Measurements from ENCODE around the gene NXN.
"Not testable (repeated sequence)": the region's sequence is repeated elsewhere in the genome, so short reads cannot be mapped to it uniquely, and the experiment has no call there.

Gene NXN

GRCh38 chr17:824378-824777, 155.2 kb downstream of the NXN start:
- no peak for DNase-seq

DNA sequence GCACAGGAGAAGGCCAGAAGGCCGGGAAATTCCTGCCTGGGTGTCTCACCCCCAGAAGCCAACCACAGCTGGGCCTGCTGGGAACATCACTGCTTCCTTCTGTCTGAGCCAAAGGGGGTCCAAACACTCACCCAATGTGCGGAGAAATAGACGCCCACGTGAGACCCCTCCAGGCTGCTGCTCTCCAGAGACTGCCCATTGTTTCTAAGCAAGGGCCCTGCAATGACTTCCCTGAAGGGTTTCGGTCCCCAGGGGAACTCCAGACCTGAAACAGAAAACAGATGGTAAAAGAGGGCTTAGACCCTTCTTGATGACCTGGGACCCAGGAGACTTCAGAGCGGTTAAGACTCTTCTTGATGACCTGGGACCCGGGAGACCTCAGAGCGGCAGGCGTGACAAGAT, 156.1 kb downstream of the NXN start:
- DNase-seq = no peak

- no peak for DNase-seq
Observed at GRCh38 chr17:819251-819650, 160.3 kb downstream of the NXN start.

GRCh38 chr17:814371-814770, 165.2 kb downstream of the NXN start:
- DNase-seq = no peak

DNA sequence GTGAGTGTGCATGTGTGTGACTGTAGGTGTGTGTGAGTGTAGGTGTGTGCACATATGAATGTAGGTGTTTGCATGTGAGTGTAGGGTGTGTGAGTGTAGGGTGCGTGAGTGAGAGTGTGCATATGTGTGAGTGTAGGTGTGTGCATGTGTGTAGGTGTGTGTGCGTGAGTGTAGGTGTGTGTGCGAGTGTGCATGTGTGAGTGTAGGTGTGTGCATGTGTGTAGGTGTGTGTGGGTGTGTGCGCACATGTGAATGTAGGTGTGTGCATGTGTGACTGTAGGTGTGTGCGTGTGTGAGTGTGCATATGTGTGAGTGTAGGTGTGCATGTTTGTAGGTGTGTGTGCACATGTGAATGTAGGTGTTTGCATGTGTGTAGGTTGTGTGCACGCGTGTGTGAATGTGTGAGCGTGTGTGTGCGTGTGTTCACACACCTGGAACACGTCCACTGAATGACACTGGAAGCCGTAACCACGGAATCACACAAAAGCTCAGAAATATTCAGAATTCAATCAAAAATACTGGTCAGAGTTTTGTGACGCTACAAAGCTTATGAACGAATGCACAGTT, 166.9 kb downstream of the NXN start:
- DNase-seq = no peak

GRCh38 chr17:811051-811784, 168.4 kb downstream of the NXN start:
- DNase-seq = no peak

GRCh38 chr17:807523-808294, 171.9 kb downstream of the NXN start:
- no peak for DNase-seq

- DNase-seq = no peak
Observed at GRCh38 chr17:806781-807522, 172.6 kb downstream of the NXN start.

DNA sequence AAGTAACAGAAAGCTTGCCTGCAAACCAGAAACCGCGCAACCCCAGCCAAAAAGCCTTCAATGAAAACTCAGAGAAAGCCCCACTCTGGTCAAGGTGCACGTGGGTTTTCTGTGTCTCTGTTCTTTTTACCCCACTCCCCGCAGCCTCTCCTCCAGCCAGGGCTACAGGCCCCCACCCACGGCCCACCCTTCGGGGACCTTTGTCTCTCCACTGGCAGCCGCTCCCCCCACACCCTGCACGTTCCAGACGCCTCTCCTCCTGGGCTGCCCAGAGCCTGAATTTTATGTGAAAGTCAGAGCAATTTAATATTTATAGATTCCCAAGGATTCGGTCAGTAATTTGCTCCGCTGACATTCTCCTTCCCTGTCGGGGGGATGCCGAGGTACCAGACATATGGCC, 173.2 kb downstream of the NXN start:
- DNase-seq = no peak

DNA sequence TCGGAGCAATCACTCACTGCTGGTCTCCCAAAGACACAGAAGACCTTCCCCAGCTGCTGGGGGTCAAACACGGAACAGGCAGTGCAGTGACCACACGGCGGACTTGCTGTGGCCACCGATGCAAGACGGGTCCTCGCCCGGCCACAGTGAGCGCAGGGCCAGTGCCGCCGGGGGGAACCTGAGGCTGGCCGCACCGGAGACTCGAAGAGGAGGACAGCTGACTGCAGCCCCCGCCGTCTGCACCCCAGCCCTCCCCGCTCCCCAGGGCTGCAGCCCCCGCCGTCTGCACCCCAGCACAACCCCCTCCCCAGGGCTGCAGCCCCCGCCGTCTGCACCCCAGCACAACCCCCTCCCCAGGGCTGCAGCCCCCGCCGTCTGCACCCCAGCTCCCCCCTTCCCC, 173.7 kb downstream of the NXN start:
- DNase-seq = not testable (repeated sequence)

- DNase-seq = no peak
Observed at GRCh38 chr17:804541-805435, 174.8 kb downstream of the NXN start.

DNA sequence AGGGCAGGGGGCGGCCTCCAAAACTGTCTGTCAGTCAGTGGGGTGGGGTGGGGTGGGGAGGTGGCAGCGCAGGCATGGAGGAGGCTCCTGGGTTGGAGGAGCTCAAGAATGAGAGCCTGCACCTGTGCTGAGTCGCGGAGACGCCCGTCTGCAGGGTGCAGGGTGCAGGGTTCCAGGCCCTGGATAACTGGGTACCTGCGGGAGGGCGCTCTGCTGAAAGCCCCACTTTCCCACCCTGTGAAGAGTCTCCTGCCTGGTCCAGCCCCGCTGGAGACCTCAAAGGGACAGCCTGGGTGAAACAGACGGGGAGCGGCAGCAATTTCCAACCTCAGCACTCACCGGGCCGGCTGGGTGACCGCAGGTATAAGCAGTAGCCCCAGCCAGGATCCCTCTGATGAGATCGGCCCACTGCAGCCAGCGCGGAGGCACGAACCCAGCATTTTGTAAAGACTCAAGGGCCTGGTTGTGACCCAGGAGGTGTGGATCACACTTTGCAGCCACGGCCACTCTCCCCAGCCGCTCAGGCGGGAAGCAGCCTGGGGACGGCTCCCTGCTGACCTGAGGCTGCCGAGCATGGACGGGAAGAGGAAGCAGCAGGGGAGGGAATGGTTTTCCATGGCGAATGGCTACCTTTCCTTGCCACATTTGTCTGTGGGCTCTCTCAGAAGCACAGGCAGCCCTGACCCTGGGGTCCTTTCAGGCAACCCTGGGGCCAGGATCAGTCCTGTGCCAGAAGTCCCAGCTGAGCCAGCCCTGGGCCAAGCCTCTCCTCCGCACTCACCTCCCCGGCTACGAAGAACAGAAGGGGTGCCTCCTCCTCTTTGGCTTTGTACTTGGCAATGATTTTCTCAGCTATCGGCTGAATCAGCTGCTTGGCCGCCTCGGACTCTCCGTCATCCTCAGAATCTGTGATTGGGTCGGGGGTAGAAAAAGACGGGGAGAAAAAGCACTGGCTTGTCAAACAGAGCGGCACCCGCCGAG, 176.4 kb downstream of the NXN start:
- no peak for DNase-seq

GRCh38 chr17:802481-802880, 177.1 kb downstream of the NXN start:
- DNase-seq = no peak

DNA sequence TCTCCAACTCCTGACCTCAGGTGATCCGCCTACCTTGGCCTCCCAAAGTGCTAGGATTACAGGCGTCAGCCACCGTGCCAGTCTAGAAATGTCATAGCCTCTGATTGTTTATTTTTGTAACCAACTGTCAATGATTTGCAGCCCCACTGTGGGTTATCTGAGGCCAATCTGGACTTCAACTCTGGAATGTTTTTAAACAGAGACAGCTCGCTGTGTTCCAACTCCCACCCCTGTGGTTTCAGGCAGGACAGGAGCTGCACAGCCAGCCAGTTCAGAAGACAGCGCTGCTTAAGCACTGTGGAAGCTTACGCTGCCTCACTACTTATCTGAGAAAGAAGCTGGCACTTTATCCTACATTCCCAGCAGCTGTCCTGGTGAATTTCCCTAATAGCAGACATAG, 177.9 kb downstream of the NXN start:
- no peak for DNase-seq

DNA sequence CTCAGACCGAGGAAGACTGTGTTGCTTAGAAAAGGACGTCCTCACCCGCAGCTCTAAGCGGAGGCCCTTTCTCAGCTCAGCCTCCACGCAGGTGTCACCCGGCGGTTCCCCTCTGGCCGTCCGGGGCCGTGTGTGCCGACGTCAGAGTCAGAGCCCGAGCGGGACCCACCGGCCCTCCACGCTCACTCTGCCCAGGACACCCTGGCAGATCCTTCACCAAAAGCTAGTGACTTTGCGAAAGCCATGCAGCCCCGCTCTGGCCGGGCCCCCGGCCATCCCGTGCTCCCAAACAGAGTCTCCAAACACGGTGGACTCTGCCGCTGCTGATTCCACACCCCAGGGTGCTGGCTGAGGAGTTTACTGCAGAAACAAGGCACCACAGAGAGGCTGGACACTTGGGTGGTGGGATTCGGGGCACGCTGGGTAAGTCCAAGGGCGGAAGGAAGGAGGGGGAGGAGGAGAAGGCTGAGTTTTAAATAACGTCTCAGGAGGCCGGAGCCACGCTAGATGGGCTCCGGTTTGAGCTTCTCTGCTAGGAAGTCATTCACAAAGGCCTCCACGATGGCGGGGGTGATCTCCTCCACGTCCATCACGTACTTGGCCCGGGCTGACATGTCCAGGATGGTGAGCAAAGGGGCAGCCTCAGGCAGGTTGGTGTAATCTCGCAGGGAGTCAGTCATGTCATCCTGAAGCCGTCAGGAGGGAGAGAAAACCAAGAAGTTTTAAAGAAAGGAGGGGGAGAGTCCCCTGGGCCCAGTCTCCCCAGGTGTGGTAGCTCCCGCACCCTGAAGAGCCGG, 178.9 kb downstream of the NXN start:
- DNase-seq = no peak

GRCh38 chr17:799261-799660, 180.3 kb downstream of the NXN start:
- DNase-seq = no peak

- no peak for DNase-seq
Observed at GRCh38 chr17:798246-798645, 181.3 kb downstream of the NXN start.

DNA sequence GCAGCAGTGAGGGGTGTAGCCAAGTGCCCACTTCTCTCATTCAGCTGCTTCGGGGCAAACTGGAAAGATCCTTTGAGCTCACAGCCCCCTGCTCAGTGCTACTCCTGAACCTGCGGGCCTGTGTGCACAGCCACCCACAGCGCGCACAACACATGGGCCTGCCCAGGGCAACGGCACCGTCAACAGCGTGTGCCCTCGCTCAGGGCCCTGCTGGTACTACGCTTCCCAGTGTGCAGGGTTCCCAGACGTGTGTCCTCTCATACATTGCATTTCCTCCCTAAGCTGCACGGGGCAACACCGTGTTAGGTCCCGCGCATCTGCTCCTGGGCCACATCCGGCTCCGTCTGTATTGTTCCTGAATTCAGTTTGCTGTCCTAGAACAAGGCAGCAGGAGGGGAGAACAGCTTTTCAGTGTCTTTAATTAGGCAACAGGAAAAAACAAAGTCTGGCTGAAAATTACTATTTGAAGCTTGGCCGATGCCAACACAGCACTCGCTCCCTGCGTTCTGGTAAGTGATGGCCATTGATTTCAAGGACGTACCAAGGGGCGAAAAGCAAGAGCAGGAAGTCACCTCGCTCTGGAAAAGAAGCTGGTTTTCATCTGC, 182.2 kb downstream of the NXN start:
- no peak for DNase-seq

GRCh38 chr17:796609-797008, 183.0 kb downstream of the NXN start:
- DNase-seq = no peak

- no peak for DNase-seq
Observed at GRCh38 chr17:795721-796120, 183.9 kb downstream of the NXN start.

Measured in fibroblast of skin of abdomen (primary cell).